ENCODE measurements around the gene BNIP5.

BNIP5 gene

DNA sequence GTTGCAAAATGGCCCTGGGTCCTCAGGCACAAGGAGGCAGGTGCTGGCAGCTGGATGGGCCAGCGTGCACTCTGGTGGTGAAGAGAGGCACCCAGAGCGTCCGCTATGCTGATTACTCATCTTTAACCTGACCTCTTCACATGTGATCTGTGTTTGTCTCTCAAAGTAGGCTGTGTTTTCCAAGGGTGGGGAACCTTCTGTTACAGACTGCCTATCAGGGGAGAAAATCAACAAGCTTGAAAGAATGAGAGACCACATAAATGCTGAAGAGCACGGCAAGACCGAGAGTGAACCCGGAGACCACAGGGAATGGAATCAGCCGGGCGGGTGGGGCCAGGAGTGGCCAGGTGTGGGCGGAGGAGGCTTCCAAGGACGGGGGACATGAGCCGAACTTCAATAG lies 16.2 kb downstream of the BNIP5 start:
- no peak for DNase-seq

DNA sequence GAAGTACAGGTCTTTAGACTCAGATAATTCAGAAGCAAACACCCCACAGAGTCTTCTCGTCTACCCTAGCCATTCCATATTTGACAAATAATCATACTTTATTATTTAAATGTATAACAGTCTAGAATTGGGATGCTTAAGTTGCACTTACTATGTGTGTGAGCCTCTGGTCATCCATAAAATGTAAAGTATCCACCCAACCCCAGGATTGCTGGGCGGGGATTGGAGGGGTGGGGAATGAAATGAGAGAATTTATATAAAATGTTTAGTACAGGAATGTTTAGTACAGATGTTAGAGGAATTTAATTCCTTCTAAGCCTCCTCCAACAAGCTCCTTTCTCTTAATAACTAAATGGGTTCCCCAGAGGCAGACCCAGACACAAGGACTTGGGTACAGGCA lies 16.9 kb downstream of the BNIP5 start:
- DNase-seq = no peak

DNA sequence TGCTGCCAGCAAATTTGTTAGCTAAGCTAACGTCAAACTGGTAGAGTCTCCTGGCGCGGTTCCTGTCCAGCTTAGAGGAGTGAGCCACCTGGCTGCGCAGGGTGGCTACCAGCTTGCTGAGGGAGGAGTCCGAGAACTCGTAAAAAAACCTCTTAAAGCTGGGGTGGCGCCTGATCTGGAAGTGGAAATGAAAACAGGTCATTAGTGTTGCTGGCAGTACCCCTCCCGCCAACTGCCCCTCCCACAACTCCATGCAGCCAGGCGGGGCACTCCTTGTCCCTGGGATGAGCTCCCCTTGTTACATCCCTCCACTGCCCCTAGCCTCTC lies 17.3 kb downstream of the BNIP5 start:
- no peak for DNase-seq

DNA sequence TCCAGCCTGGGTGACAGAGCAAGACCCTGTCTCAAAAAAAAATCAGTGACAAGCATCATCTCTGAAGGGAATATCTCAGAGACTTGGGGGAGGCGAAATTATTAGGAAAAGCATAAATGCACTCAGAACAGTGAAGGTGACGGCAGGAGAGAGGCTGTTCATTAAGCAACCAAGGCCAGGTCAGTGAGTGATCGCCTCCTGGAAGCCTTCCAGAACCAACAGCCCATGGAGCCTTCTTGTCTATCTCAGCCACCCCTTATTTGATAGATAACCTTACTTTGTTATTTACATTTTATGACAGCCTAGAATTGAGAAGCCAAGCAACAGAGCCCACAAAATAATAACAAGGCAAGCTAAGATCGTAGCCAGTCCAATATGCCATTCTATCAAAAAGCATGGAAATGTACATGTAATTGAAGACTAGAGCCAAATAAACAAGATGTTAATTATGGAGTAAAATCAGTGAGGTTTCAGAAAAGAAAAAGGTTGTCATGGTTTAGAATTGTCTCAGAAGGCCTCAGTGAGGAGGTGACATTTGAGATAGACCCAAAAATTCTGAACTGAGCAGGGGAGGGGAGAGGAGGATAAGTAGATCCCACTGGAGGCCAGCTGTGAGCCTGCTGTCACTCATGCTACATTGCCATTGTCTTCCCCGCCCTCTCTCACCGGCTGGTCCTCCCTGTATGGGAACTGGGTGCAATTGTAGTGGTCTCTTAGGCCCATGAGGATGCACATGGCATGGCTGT lies 17.8 kb downstream of the BNIP5 start:
- no peak for DNase-seq

DNA sequence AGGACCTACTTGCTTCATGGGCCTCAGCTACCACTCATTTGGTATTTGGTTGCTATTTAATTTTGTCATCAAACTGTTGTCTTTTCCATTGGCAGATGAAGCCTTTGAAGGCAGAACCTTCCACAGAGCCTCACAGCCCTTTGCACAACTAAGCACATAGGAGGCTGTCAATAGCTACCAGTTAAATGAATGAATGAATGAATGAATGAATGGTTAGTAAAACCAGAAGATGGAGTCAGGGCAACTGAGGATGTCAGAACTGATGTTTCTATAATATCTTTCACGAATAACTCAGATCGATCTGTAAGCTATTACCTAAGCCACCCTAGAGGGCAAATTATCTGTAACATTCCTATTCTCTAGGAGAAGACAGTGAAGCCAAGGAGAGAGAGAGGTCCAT lies 19.1 kb downstream of the BNIP5 start:
- no peak for DNase-seq

DNA sequence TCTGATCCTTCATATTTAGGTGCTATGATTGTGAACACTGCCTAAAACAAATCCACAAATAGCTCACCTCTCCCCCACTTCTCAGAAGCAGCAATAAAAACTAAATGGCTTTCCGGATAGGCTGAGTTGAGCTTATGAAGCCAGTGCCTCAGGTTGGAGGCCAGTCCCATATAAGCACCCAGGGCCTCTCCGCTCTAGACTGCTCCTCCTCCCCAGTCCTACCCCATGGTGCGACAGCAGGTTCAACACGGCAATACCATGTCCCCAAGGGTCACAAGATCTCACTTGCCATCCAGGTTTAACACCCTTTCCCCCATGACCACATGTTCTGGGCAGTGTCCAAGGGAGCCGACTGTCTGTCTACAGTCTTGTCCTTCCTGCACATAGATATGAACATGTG lies 20.8 kb downstream of the BNIP5 start:
- DNase-seq = no peak

DNA sequence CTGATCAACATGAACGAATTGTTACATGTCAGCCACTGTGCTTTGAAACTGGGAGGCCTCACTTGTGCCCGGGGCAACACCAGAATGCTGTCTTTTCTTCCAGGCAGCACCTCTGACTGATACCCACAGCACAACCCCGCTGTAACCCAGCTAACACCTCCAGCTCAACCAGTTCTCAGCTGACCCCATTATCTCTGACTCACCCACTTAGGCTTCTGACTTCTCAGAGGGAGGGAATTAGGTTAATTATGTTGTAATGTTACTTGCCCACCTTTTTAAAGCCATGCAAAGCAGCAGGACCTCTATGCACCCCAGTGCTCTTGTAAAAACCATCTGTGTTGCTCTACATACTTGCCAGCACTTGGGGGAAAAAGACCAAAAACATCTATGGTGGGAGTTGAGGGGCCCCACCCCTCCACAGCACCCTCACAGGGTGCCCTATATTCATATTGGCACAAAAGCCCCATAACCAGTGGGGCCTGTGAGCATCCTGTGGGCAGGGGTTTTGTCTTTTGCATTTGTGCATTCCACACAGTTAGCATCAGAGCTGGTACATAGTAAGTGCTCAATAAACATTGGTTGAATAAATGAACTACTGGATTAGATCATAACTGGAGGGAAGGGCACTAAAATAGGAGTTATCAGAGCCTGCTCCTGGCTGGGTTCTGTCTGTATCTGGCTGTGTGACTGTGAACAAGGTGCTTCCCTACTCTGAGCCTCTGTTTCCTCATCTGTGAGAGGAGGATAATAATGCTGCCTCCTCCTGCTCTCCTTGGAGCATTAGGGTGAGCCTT lies 22.3 kb downstream of the BNIP5 start:
- DNase-seq = no peak

DNA sequence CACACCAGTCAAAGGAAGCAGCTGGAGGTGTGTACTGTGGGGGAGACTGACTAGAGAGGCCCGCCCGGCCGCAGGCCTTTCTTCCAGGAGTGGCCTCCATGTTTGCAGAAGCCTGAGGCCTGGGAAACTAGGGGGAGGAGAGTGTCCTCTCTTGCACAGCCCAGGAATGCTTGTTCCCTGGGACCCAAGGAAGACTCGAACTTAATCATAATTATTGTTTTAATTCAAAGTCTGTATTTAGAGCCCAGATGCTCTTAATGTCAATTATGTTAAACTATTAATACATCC lies 23.1 kb downstream of the BNIP5 start:
- DNase-seq = no peak

DNA sequence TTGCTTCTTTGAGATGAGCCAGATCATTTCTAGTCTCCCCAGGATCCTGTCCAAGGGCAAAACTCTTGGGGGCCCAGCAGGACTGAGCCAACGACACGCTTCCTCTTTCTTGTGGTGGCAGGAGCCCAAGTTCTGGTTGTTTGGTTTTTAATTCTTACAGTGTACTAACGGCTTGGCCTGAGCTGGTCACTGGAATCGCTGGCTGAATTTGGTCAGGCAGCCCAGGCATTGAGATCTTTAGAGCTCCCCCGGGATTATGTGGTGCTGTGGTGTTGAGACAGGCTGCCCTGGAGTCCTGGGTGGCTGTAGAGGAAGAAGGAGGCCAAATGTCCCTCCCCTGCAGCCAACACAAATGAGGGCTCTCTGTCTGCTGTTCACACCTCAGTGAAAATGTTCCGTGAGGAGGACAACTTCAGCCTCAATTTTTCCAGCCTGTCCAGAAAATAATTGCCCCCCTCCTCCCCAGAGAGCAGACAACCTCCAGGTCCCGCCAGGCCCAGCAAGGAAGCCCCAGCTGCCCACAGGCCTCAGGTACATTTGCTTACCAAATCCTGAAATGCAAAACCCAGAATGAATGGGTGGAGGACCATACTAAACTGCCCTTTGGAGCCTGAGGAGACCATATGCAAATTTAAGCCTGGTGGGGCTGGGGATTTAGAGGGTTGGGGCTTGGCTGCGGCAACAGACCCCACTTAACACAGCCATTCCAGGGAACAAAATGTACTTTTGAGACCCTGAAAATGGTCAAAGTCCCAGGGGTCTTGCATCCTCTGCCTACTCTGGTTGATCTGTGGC lies 23.6 kb downstream of the BNIP5 start:
- no peak for DNase-seq

DNA sequence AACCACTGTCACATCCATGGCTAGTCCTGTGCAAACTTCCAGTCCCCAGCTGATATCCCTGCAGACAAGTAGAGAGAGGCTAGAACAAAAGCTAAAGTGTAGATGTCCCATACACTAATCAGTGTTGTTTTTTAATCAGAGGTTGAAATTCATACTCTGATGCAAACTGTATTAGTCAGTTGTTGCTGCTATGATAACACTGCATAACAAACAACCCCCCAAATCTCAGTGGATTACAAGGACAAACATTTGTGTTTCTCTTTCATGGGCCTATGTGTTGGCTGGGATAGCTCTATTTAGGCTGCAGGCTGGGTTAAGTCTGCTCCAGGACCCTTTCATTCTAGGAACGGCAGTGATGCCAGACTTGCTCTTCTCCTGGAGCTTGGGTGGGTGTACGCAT lies 26.8 kb downstream of the BNIP5 start:
- no peak for DNase-seq

DNA sequence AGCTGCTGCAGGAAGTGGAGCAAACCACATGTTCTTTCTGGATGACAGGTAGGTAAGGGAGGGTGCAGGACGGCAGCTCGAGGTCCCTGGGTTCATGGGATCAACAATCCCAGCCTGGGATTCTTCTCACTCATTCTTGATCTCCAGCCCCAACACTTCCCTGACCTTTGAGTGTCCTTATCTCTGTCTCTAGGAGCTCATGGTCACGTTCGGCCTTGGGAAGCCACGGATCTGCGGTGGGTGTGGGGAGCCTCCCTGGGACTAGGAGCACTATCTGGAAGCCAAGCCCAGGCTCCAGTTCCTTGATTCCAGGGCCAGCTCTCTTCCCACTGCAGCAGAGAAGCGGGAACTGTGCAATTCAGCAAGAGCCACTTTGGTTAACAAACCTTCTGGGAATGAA lies 27.5 kb downstream of the BNIP5 start:
- no peak for DNase-seq

DNA sequence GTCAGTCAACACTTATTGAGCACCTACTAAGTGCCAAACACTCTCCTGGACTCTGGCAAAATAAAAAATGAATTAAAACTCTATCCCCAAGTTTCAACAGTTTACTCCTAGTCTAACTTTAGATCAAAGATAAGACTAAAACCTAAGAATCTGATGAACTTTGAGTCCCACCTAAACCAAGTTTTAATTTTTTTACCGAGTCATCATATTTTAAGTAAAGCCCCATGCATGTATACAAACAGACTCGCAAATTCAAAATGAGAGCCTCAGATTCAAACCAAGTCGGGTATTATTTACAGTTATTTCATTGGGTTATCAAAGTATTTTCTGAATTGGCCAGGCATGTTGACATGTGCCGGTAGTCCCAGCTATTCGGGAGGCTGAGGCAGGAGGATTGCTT lies 28.2 kb downstream of the BNIP5 start:
- DNase-seq = no peak

DNA sequence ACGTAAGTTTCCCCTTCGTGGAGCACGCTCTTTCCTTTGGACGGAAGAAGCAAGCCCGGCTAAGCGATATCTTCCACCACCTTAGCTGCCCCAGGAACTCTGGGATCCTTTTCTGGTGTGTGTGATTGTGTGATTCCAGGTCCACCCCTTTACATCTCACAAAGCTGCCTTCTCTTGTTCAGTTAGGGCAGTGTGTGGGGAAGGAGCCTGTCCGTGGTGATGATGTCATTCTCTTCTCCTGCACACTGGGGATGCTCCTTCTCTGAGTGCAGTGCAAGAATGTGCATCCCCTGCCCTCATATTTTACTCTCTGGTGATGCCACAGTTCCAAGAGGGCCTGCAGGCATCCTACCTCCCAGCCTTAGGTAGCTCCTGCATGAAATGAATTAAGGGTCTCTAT lies 30.3 kb downstream of the BNIP5 start:
- no peak for DNase-seq

DNA sequence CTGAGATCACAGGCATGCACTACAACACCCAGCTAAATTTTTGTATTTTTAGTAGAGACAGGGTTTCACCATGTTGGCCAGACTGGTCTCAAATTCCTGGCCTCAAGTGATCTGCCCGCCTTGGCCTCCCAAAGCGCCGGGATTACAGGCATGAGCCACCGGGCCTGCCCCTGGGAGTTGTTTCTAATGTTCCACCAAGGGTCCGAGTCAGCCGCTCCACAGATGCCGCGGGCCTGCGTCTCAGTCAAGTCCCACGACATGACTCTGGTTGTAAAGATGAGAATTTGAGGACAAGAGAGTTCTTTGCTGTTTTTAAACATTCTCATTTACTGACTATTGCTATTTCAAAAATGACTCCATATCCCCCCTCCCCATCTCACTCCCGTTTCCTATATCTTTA lies 30.8 kb downstream of the BNIP5 start:
- no peak for DNase-seq

DNA sequence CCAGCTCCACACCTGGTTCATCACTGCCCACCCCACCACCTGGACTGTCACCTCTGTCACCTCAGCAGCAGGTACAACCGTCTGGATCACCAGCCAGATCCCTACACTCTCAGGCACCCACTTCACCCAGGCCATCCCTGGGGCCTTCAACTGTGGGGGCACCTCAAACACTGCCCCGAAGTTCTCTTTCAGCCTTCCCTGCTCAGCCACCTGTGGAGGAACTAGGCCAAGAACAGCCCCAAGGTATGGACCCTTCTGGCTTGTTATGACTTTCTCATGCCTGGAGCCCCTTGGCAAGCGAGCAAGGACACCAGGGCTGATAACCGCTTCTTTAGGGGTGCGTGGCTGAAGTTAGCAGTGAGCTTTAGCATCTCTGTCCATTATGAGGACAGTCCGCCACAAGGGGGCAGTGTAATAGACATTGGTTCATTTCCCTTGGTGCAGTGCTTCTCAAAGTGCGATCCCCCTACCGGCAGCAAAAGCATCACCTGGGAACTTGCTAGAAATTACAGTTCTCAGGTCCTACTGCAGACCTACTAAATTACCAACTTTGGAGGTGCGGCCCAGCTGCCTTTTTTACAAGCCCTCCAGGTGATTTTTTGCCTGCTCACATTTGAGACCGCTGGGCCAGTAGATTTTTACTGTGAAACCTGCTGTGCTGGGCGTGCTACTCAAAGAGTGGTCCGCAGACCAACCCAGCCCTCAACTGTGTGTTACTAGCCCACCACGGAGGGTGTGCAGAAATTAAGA lies 34.3 kb downstream of the BNIP5 start:
- peak; percentile 92 to 93 for DNase-seq

DNA sequence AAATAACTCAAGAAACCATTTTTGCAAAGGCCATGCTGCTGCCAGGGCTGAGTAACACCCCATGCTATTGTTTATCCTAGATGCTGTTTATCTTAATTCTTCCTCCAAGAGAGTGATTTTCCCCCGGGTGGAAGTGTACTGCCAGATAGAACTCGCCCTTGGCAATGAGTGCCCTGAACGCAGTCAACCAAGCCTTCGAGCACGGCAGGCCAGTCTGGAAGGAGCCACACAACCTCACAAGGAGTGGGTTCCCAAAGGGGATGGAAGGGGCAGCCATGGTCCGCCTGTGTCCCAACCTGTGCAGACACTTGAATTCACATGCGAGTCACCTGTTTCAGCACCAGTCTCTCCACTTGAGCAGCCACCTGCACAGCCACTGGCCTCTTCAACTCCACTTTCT lies 34.9 kb downstream of the BNIP5 start:
- DNase-seq = no peak

DNA sequence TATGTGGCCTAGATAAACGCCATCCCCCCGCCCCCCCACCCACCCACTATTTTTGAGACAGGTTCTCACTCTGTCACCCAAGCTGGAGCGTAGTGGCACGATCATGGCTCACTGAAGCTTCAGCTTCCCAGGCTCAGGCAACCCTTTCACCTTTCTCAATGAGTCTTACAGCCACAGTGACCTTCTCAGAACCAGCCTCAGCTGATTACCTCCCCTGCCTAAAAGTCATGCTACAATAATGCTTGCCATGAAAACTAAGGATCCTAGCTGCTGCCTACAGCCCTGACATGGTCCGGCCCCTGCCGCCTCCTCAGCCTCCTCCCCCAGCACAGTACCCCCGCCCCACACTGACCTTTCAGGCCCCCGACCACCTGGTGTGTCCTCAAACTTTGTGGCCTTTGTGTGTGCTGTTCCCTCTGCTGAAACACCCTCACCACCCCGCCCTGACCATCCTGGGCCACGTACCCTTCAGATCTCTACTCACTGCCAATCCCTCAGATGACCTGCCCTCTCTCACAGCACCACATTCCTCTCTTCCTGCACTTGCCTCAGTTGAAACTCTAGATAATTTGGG lies 35.5 kb downstream of the BNIP5 start:
- DNase-seq = no peak

DNA sequence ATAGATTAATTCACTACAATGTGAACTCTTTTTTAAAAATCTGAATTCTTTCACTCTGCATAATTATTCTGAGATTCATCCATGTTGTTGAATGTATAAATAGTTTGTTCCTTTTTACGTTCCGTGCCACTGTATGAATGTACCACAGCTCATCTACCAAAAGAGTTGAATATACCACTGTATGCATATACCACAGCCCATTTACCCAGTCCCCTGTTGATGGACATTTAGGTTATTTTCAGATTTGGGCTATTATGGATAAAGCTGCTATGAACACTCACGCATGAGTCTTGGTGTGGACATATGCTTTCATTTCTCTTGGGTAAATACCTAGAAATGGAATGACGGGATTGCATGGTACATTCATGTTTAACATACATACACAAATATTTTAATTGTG lies 38.7 kb downstream of the BNIP5 start:
- DNase-seq = no peak

DNA sequence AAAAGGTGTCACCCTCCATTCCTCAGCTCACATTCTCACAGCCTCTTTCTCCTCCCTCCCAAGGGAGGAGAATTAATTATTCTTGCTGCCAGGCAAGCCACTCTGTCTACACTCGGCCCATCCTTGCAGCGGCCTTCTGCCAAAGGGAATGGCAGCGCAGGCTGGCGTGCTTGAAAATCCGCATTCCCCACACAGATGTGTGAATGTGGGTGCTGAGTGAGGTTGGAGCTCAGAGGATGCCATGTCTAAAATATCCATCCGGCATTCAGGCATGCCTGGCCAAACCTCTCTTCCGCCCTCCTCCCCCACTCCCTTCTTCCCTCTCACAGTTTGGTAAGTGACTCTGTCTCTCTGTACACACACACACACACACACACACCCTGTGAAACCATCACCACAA lies 39.2 kb downstream of the BNIP5 start:
- DNase-seq = no peak

DNA sequence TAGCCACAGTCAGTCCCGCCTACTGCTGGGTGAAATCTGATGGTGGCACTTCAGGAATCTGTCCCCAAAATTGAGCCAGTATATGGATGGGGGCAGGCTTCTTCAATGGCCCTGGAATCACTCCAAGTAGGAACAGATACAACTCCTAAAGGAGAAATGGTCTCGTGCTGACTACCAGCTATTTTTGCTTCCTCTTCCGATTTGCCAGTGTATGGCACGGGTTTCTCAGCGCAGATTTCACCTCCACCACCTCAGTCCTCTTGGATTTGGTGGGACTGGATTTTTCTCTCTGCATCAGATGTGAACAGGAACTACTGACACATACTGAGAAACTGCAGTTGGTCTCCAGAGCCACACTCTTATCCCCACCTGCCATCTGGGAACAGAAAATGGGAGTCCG lies 39.6 kb downstream of the BNIP5 start:
- DNase-seq = no peak

DNA sequence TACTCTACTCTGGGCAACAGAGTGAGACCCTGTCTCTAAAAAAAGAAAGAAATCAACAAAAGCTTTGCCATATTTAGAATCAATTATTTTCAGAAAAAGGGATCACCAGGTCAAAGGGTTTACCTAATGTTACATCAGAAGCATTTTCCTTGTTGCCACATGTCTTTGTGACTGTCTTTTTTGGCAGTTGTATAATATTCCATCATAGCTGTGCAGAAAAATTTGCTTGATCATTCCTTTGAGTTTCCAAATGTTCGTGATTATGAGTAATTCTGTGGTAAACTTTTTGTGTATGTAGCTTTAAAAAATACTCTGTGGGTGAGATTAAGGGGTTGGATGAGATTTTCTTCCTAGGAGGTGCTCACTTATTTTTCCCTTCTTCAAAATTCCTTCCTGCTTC lies 40.4 kb downstream of the BNIP5 start:
- no peak for DNase-seq

DNA sequence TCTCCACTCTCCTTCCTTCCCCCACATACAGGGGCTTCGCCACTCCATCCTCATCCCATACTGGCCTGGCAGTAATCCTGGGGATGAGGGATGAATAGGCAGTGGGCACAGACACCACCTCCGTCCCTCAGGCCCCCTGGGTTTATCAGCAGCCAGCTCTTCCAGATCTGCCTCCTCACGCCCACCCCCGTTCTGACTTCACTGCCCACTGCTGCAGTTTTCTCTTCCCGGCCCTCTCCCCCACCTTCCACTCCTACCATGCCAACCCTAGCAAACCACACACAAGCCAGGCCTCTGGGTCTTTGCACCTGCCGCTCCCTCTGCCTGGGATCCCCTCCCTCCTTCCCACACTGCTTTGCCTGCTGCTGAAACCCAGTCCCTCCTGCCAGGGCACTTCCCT lies 44.5 kb downstream of the BNIP5 start:
- DNase-seq = no peak

Measured in CD4-positive, alpha-beta T cell treated with Interleukin-4 for 1 hour (primary cell).